Middle frontal gyrus (tissue), 1 donor: Measurements from ENCODE around the gene MACROD2.

Experiments used
- DNase-seq: peaks from one replicate; pipeline ENCODE4 v3.0.0-alpha.2; 2015; ENCODE audit warnings: low spot score; ENCODE audit errors: extremely low spot score

The MACROD2 gene

GRCh38 chr20:14848806-14849205 is 853.5 kb downstream of the MACROD2 start:
- DNase-seq: no peak

- no peak for DNase-seq
These were observed 857.8 kb downstream of the MACROD2 start for GRCh38 chr20:14853079-14853478.

DNA sequence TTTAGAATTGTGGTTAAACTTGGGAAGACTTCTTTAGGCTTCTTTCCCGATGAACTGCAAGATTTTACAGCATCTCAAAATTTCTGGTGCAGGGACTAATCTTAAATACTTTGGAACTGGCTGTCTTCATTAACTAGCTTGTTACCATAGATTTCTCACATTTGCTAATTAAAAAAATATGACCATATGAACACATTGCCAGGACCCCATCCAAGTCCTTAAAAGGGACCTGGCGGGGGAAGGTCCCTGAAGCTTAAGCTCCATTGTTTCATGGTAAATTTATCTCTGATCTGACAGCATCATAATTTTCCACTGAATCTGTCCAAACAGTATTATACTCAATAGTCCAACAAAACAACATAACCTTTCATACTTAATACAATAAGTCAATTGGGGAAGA is 859.9 kb downstream of the MACROD2 start:
- no peak for DNase-seq

- no peak for DNase-seq
These were observed 864.3 kb downstream of the MACROD2 start for GRCh38 chr20:14859627-14860026.

- no peak for DNase-seq
These were observed 865.1 kb downstream of the MACROD2 start for GRCh38 chr20:14860410-14860814.

GRCh38 chr20:14861028-14861699 is 865.8 kb downstream of the MACROD2 start:
- DNase-seq: no peak

DNA sequence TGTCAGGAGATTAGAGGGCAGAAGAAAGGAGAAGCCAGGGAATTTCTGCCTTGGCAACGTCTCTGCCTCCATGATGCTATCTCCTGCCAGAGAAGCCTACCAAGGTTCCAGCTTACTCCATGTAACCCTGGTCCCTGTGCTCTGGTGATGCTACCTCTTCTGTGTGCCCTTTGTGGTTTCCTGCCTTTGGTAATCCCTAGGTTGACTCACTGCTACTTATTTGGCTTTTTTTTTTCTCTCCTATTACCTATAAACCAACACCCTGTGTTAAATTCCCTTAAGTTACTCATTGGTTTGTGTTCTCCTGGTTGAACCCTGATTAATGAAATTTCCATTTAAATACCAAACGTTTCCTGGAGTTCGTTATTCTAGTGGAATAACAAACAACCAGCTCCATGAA is 869.9 kb downstream of the MACROD2 start:
- DNase-seq: no peak

GRCh38 chr20:14865731-14866130 is 870.4 kb downstream of the MACROD2 start:
- DNase-seq: no peak

GRCh38 chr20:14866841-14867514 is 871.7 kb downstream of the MACROD2 start:
- DNase-seq: no peak

GRCh38 chr20:14877301-14878028 is 882.1 kb downstream of the MACROD2 start:
- DNase-seq: no peak

DNA sequence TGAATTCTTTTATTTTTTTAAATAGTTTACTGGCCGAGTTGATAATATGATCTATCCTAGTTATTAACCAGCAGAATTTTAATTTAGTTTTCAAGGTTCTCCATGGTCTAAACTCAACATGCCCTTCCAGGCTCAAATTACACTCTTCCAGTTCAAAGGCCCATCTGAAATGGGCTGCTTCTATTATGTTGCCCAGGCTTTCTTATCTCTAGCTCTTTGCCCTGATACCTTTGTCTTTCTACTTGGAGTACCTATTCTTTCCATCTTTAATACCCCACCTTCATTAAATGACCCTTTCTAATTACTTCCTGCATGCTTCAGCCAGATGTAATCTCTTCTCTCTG is 883.3 kb downstream of the MACROD2 start:
- no peak for DNase-seq

DNA sequence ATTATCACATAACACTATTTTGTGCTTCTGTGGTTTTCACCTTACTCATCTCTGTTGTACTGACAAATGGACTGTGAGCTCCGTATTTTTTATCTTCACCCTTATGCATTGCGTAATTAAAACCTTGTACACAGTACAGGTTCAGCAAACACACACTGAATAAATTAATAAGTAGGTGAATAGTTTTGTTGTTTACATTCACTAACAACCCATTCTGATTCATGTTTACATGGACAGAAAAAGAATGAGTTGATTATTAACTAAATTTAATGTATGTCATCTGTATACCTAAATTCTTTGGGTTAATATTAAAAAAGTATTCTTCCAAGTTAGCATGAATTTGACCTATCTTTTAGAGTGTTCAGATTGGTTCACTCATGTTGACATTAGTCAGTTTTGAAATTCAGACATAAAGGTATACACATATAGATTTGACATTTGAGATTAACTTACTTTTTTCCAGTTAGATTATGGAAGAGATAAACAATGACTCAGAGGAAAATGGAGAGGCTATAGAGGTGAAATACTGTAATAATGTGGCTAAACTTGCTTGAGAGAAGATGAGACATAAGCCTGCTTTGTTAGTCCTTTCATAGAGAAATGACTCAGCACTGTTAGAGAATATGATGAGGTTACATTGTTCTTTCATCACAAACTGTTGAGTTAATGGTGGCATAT is 883.8 kb downstream of the MACROD2 start:
- DNase-seq: no peak

DNA sequence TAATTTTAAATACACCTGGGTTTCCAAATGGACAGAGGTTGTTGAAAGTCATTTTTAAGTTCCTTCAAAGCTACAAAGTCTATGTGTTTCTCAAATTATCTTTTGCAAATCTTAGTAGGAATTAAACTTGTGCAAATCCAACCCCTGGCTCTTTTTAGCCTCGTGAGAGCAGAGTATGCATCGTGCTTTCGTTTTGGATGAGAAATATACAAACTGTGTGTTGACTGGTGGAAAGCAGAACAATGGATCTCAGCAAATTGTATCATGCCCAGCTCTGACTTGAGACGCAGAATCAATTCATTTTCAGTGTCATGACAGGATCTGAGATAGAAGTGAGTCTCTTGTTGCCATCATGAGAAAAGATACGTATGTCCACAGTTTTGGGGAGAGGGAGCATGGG is 884.5 kb downstream of the MACROD2 start:
- DNase-seq: no peak

- DNase-seq: no peak
These were observed 886.2 kb downstream of the MACROD2 start for GRCh38 chr20:14881518-14881917.

GRCh38 chr20:14882157-14882556 is 886.8 kb downstream of the MACROD2 start:
- no peak for DNase-seq

DNA sequence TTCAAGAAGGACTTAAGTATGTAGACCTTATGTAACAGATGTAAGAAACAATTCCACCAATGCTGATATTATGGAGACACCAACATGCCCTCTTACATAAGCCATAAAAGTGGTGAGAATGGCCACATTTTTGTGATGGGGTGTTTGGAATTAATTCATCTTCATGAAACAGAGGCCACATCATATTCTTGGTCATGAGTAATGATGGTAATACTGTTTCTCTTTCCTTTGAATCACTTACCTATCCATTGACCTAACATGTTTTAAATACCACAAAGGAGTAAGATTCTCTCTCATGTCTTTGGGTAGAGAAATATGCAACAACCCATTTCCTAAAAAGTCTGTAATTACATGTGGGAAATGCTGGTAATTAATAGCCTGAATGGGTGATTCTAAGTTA is 887.5 kb downstream of the MACROD2 start:
- DNase-seq: no peak

DNA sequence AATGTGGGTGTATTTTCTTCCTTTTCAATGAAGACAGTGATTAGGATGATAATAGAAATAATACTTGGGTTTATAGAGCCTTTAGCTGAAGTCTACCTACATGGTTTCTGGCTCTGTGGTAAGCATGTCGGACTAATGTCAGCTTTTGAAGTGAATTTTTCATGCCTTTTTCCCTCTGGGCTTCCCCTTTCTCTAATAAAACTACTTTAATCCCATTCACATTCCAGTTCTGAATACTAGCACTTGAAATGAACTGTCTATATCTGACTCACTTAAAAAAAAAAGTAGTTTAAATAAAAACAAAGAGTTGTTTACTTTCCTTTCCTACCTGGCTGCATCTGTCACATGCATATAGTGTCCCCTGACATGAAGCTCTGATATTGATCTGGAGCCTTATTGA is 888.0 kb downstream of the MACROD2 start:
- DNase-seq: no peak

DNA sequence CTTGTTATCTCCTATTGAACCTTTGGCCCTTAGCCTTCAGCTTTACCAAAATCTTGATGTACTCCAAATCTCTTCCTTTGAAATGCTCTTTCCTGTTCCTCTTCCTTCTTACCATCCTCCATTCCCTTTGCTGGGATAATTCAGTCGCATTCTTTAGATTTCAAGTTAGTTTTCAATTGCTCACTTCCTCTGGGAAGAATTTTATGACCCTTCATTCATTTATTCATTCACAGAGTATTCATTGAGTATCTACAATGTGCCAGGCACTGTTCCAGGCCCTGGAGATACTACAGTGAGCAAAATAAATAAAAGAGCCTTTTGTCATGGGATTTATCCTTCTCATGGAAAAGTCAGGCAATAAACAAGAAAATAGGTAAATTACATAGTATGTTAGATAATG is 890.3 kb downstream of the MACROD2 start:
- DNase-seq: no peak

- no peak for DNase-seq
These were observed 892.8 kb downstream of the MACROD2 start for GRCh38 chr20:14888134-14888533.

GRCh38 chr20:14889496-14890255 is 894.4 kb downstream of the MACROD2 start:
- DNase-seq: no peak

- no peak for DNase-seq
These were observed 895.4 kb downstream of the MACROD2 start for GRCh38 chr20:14890713-14891112.
